Esophagus squamous epithelium (tissue), 4 donors: ENCODE results near the gene ZNF547.

Experiments used
- POLR2A ChIP-seq, 4 donors: fragments of 450-650 bp; IDR thresholded peaks; one replicate each; pipeline ENCODE4 v1.6.1; 2017; ENCODE audit warnings: antibody characterized with exemption in 4 of 4, mild to moderate bottlenecking in 4 of 4, moderate library complexity in 3 of 4
- TF ChIP-seq, protein P1 (sequence below), 6 experiments: fragments of 450-650 bp in 4 of 6; fragments of 200-600 bp in 2 of 6; sonication (generic) in 2 of 6; IDR thresholded peaks; one replicate each; pipeline ENCODE4 v1.5.1; 2016 to 2019; ENCODE audit warnings: antibody characterized with exemption in 6 of 6, mild to moderate bottlenecking in 4 of 6, moderate library complexity in 4 of 6

DNA sequence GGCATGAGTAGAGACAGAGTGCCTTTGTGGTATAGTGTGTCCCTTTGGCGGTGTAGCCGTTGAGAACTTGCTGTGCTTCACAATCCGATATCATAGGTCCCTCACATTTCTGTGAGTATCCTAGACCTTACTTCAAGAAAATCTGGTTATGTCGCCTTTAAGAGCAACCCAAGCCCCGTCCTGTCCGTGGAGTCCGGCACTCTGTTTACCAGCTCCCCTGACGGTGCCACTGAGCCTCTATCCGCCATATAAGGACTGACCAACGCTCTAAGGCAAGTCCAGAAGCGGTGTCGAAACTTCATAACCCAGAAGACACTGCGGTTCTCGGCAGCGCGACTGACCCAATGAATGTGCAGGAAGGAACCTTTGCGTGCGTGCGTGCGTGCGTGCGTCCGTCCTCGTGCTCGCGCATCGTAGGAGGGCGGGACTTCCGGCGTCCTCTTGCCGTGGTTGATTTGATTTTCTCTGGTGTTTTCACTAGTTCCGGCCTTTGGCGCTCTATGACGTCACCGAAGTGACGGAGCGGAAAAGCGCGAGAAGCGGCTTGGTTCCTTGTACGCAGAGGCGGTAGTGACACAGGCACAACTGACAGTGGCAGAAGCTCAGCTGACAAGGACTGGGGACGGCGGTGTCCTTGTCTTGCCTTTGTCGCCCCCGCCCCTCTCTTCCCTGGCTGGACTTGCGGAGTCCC is at the start of gene ZNF547, which contains the start of gene TRAPPC2B:
- TF ChIP-seq, protein P1, sequence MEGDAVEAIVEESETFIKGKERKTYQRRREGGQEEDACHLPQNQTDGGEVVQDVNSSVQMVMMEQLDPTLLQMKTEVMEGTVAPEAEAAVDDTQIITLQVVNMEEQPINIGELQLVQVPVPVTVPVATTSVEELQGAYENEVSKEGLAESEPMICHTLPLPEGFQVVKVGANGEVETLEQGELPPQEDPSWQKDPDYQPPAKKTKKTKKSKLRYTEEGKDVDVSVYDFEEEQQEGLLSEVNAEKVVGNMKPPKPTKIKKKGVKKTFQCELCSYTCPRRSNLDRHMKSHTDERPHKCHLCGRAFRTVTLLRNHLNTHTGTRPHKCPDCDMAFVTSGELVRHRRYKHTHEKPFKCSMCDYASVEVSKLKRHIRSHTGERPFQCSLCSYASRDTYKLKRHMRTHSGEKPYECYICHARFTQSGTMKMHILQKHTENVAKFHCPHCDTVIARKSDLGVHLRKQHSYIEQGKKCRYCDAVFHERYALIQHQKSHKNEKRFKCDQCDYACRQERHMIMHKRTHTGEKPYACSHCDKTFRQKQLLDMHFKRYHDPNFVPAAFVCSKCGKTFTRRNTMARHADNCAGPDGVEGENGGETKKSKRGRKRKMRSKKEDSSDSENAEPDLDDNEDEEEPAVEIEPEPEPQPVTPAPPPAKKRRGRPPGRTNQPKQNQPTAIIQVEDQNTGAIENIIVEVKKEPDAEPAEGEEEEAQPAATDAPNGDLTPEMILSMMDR (IDR thresholded peaks at IDR 0.05), result peak in 1 of 6 experiments; percentile 14
- TF ChIP-seq POLR2A (IDR thresholded peaks at IDR 0.05), result peak in 3 of 4 donors; percentile 5 to 67 (median 56)
